HG03439 (cell line): ENCODE results near the gene VAT1.

Source experiments
- ATAC-seq: cut with Tn5 transposase; IDR thresholded peaks from one replicate; pipeline ENCODE4 v1.9.1; 2021; ENCODE audit warnings: mild to moderate bottlenecking, moderate library complexity; ENCODE audit not compliant: unreplicated experiment

Gene VAT1

DNA sequence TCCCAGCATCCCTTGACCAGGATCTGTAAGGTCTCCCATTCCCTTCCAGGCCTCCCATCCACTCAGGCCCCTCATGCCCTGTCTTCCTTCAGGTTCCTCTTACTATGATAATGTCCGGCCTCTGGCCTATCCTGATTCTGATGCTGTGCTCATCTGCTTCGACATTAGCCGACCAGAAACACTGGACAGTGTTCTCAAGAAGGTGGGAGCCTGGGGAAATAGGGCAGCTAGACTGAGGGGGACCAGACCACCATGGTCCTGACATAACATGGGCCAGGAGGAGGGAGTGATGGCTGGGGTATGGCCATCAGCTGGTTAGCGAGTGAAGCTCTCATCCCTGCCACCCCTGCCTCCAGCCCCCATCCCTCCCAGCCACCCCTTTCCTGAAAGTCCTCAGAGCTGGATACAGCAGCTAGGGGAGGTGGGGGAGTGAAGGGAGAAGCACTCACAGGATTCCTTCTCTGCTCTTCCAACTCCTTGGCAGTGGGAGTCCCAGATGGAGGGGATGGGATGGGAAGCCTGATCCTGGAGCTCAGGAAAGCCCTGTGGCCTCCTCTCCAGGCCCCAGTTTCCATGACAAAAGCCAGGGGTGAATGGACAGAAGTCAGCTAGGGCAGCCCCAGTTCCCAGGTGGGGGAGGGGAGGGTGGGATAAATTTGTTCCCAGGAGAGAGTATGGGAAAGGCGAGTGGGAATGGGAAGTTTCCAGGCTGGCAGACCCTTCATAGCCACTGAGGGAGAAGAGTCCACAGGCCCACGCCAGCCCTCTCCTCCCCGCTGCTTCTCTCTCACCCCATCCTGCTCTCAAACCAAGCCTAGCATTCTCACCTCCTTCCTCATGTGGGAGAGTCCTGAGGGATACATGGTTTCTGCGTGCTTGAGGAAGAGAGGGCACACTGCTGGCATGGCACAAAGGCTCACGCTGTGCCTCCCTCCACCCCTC, 5.2 kb upstream of the VAT1 start:
- no peak for ATAC-seq

DNA sequence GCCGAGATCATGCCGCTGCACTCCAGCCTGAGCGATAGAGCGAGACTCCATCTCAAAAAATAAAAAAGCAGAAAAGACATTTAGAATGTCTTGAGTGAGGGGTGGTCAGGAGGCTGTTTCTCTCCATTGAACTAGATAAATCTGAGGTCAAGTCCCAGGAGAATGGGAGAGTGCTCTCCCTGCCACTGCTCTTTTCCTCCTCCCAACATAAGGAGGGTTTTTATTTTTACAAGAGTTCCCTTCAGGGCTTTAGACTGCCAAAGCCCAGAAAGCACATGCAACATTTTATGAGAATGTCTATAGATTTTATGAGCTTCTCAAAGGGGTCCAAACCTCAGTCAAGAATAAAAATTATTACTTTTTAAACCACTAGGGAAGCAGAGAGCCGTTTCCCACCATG, 4.4 kb upstream of the VAT1 start:
- no peak for ATAC-seq

DNA sequence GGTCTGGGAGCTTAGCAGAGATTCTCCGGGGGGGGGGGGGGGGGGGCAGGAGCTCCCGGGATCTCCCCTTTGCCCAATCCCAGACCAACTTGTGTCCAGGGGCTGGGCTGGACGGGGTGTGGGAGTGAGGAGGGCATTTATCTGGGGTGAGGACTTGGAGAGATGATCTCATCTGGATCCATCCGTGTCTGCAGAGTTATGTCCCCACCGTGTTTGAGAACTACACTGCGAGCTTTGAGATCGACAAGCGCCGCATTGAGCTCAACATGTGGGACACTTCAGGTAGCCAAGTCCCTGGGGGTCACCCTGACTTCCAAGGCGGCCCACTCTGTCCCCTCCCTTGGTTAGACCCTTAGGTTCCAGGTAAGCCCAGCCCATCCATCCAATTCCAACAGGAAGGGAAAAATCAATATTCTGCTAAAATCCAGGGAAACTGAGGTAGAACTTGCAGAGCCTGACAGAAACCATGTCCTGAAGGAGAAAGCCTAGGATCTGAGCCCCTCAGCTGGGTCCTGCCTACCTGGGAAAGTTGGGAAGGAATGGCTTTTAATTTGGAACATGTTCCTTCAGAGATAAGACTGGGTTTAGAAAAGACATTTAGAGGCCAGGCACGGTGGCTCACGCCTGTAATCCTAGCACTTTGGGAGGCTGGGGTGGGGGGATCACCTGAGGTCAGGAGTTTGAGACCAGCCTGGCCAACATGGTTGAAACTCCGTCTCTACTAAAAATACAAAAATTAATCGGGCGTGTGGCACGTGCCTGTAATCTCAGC, 3.8 kb upstream of the VAT1 start:
- ATAC-seq = no peak

DNA sequence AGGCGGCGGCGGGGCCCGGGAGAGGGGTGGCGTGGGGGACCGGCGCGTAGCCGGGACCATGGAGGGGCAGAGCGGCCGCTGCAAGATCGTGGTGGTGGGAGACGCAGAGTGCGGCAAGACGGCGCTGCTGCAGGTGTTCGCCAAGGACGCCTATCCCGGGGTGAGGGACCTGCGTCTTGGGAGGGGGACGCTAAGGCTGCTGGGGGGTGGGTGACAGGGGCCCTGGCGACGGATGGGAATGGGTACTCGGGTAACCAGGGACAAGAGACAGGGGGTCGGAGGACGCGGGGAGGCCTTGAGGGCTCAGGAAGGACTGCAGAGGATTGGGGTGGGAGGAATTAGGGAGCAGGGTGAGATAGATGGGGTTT, 3.1 kb upstream of the VAT1 start:
- ATAC-seq = no peak

DNA sequence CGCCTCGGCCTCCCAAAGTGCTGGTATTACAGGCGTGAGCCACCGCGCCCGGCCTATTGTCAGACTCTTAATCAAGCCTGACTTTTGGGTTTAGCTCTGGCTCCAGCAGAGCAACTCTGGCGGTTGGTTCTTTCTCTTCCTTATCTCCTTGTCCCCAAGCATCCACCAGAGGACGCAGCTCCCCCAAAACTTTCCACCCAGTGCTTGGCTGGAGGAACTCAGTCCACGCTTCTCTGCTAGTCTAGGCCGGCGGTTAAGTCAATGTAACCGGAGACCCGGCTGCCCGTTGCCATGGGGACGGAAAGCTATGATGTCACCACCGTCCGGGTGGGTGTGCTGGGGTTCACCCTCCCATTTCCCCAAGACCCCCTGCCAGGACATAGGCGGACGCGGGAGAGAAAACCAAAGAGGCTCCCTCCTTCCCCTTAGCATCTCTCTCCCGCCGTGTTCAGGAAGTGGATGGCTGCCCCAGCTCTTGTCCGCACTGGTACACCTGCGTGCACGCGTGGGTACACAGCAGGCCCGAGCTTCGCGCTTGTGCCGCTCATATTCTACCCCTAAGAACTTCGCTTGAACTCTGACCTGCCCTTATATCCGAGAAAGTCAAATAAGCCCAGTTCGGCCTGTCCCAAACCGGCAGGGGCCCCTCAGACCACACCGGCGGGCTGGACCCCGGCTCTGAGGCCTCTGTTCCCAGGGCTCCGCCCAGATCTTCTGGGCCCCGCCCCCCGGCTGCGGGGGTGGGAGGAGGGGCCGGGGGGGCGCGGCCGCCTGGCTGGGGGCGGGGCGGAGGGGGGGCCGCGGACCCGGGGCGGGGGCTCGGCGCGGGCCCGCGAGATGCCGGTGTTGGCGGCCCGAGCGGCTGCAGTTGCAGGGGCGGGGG, 2.5 kb upstream of the VAT1 start, which contains the start of gene RND2:
Gene RND2 (plus strand): TSS at position 825 of the 883 bp plus-strand sequence. CDS start 117 bp downstream, outside the sequence.
- ATAC-seq = peak; percentile 41

DNA sequence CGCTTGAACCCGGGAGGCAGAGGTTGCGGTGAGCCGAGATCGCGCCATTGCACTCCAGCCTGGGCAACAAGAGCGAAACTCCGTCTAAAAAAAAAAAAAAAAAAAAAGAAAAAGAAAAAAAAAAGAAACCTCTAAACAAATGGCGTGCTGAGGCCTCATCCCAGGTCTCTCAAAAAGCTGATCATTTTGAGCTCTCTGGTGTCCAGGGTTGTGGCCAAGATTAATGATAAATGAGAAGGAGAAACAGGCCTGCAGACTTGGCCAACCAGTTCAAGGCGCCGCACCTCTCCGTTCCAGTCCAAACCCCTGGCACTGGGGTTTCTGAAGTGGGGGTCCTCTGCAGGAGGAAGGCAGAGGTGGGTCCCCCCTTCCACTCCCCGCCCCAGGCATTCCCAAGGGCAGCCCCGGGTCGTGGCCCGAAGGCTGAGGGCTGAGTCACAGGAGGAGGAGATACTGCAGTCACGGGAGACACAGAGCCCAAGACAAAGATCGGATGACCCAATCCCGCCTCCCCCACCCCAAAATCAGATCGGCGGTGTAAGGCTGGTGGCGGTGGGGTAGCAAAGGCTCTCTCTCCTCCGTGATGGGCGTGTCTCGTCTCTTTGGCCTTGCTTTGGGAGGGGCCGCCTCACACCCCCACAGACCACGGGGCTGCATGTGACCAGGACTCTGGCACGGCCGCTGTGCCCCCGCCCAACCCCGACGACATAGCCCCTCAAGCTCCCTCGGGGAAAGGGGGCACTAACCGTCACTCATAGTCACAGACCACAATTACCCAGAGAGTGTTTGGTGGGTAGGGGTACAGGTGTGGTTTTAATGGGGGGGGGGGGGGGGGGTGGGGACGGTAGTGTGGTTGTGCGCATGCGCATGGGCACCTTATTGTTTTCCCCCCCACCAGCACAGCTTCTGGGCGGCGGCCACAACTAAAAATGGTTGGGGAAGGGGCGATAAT, 1.1 kb downstream of the VAT1 start:
- no peak for ATAC-seq

DNA sequence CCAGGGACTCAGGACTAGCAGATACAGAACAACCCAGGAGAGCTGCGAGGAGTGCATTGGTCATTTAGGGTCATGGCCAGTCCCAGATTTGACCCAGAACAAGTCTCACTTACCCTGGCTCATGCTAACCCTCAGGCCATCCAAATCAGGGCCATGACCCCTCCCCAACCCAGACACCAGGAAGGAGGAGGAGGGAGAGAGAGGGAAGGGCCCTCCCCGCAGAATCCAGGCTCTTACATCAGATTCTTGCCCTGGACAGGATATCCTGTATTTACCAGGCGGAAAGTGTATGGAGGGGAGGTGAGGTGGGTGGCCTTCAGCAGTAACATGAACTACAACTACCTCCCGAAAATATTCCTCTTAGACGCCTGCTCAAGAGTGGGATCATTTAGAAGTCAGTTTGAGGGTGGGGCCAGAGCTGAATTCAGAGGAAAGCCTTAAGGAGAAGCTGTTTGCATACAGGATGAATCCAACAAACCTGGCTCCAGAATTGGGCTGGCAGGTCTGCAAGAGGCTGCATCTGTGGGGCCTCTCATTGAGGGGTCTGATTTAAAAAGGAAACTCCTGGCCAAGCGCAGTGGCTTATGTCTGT, 2.1 kb downstream of the VAT1 start:
- no peak for ATAC-seq

DNA sequence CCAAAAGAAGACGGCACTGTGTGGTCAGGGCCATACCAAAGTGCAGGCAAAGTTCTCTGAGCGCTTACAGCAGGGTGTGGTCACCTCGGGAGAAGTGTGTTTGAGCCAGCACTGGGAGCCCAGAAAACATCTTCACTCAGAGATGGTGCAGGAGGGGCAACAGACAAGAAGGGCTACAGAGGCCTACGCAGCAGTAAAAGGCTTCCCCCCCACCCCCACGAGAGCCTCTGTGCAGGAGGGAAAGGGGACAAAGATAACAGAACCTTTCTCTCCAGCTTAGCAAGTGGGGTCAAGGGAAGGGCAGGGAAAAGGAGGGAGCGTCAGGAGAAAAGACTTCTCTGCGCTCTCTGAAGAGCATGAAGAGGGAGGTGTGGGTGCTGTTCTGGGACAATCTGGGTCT, 2.8 kb downstream of the VAT1 start:
- no peak for ATAC-seq

DNA sequence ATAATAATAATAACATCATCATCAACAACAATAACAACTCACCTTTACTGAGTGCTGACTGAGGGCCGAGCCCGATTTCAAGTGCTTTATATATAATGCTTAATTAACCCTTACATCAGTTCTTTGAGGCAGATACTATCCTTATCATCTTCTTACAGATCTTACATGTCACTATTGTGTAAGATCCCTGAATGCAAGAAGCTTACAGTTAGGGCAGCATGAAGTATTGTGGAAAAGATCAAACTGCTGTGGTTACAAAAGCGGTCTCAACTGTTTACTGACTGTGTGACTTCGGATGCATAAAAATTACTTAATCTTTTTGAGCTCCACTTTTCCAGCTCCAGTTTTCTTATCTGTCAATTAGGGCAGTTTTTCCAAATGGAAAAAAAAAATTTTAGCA, 3.3 kb downstream of the VAT1 start:
- ATAC-seq = no peak

DNA sequence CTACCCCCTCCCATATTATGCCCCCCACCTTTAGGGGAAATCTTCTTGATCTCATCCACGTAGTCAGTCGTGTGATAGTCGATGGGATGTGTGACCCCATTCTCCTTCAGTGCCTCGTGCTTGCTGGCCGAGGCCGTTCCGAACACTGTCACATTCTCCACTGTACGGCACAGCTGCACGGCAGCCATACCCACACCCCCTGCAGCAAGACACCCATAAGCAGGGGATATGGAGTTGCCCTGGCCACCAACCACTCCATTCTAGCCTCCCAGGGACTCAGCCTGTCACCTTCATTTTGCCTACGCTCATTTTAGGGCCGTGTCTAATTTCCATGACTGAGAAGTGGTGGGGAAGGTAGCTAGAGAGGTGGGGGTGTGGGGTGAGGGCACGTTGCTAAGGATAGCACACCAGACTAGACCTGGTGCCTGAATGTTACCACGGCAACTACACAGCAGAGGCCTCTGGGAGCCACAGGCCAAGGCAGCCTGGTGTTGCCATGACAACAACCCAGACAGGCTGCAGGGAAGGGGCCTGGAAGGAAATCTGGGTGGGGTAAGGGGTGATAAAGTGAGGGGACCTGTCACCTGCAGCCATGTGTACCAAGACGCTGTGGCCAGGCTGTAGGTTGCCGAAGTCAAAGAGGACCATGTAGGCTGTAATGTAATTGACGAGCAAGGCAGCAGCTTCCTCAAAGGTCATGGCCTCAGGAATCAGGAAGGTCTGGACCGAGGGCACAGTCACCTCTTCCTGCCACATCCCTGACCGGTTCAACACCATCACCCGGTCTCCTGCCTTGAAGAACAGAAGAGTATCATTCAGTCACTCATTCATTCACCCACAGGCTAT, 4.0 kb downstream of the VAT1 start:
- no peak for ATAC-seq

DNA sequence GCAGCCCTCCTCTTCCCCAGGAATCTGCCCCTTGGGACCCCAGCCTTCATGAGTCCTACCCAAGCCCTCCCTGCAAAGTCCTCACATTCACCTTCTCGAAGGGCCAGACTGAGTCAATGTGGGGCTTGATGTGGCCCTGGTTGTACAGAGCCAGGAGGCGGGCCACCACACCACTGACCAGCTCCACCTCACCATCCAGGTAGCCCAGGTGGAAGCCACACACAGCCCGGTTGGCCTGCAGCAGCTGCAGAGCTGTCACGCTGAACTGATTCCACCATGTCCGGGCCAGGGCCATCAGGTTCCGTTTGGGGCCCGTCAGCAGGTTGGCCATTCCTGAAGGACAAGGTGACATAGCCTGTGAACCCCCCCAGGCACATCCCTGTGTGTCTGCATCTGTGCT, 6.0 kb downstream of the VAT1 start:
- ATAC-seq = no peak

DNA sequence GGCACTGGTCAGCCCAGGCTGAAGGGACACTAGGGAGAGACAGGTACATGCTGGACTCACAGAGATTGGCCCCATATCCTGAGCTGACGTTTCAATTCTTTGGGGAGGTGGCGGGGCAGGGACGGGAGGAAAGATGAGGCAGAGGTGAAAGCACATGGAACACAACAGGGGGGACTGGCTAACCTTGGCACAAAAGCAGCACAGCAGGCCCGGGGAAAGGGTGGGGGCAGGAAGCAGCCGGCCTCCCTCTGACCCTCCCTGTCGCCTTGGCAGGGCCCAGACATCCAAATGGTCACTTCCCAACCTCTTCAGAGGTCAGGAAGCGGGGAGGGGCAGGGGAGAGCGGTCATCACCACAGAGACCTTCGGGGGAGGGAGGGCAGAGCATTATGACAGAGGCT, 6.6 kb downstream of the VAT1 start:
- ATAC-seq = no peak

DNA sequence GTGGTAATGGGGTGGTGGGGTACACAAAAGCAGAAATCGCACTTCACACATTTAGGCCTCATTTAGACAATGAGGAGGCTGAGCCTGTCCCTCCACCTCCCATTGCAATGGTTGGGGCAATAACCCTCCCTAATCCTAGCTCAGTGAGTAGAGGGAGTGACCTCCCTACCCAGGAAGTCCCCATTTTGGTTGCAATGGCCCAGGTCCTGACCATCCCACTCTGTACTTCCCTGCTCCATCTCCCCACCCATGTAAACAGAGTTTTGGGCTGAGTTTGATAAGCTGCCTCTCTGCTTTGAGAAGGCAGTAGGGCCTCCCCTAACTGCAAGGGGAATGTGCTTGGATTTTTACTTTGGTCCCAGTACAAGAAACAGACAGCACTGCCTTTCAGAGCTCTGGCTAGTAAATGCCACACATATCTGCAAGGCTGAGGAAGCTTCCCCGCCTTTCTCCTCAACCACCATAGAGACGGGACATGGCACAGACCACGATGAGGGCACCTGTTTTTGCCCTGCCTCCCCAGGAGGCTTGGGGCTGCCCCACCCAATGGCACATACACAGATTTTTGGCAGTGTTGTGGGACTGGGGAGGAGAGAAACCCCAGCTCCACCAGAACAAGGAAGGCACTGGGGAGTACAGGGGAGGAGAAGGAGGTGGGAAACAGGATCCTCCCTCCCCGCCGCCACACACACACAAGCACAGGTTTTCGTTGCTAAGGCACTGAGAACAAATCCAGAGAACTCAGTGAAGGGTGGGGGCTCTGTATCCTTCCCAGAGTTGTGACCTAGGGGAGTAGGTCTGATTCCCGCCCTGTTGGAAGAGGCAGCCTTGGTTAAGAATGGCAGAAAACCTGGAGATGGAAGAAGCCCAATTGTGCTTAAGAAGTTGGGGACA, 7.3 kb downstream of the VAT1 start:
- no peak for ATAC-seq

DNA sequence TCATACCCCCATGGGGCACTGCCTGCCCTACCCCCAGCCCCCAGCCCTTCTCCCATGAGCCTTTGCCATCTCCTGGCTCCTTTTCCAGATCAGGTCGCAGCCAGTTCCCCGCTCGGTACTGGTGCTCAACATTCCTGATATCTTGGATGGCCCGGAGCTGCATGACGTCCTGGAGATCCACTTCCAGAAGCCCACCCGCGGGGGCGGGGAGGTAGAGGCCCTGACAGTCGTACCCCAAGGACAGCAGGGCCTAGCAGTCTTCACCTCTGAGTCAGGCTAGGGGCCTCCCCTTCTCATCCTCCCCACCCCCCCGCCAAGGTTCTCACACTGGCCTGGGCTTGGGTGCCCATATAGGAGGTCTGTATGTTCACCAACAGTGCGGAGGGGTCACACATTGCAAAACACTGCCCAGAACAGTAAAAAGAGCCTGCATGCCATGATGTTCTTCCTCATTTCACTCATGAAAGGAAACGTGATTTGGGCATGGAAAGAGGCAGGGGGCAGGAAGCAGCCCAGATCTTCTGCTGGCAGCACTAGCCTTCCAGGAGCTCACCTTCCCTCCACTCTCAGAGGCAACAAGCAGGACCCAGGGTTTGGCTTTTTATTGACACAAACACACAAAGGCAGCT, 8.1 kb downstream of the VAT1 start:
- no peak for ATAC-seq

DNA sequence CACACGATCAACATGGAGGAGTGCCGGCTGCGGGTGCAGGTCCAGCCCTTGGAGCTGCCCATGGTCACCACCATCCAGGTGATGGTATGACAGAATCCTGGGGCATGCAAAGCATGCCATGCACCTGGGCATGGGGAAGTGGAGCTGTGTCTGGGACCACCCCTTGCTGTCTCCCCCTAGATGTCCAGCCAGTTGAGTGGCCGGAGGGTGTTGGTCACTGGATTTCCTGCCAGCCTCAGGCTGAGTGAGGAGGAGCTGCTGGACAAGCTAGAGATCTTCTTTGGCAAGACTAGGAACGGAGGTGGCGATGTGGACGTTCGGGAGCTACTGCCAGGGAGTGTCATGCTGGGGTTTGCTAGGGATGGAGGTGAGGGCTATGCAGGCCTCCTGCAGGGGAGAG, 8.9 kb downstream of the VAT1 start:
- ATAC-seq = no peak

DNA sequence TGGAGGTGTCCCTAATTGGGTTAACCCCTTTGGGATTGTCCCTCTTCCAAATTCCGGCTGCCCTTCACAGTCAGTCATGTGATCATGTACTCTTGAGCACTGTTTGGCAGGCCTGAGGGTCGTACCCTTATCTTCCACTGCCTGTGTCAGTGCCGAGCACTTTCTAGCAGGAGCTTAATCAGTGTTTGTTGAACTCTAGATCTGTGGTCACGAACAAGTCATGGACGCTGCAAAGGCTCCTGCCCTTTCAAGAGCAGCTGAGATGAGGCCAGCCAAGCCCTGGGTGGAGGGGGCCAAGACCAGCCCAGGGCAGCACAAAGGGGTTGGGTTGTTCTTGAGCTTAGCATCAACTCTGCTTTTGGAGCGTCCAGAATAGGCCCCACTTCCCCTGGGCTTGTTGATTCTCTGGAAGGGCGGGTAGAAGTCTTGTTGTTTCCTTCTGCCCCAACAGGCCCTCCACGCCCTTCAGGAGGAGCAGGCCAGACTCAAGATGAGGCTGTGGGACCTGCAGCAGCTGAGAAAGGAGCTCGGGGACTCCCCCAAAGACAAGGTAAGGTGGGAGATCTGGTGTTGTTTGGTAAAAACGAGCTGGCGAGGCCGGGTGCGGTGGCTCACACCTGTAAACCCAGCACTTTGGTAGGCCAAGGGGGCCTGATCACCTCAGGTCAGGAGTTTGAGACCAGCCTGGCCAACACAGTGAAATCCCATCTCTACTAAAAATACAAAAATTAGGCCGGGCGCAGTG, 10.3 kb downstream of the VAT1 start:
- no peak for ATAC-seq
